NCI-H1930 (cell line): Measurements from ENCODE around the gene C2CD2L.
"Not testable (repeated sequence)": the region's sequence is repeated elsewhere in the genome, so short reads cannot be mapped to it uniquely, and the experiment has no call there.

Experiments
- DNase-seq, 2 experiments: peaks; one replicate each; lab custom pipeline; 2025; lab: John Stamatoyannopoulos, UW

Gene C2CD2L

GRCh38 chr11:119152043-119152442 lies 44.9 kb downstream of the C2CD2L start:
- DNase-seq: no peak

GRCh38 chr11:119152604-119153003 lies 45.5 kb downstream of the C2CD2L start:
- no peak for DNase-seq

- no peak for DNase-seq
These were observed 46.1 kb downstream of the C2CD2L start for GRCh38 chr11:119153049-119153818.

GRCh38 chr11:119154178-119154577 lies 47.0 kb downstream of the C2CD2L start:
- DNase-seq: no peak

GRCh38 chr11:119155733-119156492 lies 48.8 kb downstream of the C2CD2L start:
- no peak for DNase-seq

GRCh38 chr11:119156496-119156895 lies 49.4 kb downstream of the C2CD2L start:
- no peak for DNase-seq

- DNase-seq: no peak
These were observed 49.9 kb downstream of the C2CD2L start for GRCh38 chr11:119157063-119157462.

- no peak for DNase-seq
These were observed 51.3 kb downstream of the C2CD2L start for GRCh38 chr11:119158467-119158866.

- DNase-seq: no peak
These were observed 53.0 kb downstream of the C2CD2L start for GRCh38 chr11:119160151-119160550.

GRCh38 chr11:119161871-119162270 lies 54.7 kb downstream of the C2CD2L start:
- no peak for DNase-seq

- DNase-seq: no peak
These were observed 59.4 kb downstream of the C2CD2L start for GRCh38 chr11:119166368-119167076.

- not testable (repeated sequence) for DNase-seq
These were observed 59.9 kb downstream of the C2CD2L start for GRCh38 chr11:119167077-119167458.

- DNase-seq: no peak
These were observed 60.8 kb downstream of the C2CD2L start for GRCh38 chr11:119167933-119168332.
